ENCODE results near the gene OSBP2. TPM values are rescaled to one million over a fixed set of nuclear protein-coding genes. Genes with fewer than 3 reads are reported as not detected.
"Not testable (repeated sequence)": the region's sequence is repeated elsewhere in the genome, so short reads cannot be mapped to it uniquely, and the experiment has no call there.

OSBP2 gene
- total RNA-seq, 1 experiment from 2014 or later = 9.3 TPM

DNA sequence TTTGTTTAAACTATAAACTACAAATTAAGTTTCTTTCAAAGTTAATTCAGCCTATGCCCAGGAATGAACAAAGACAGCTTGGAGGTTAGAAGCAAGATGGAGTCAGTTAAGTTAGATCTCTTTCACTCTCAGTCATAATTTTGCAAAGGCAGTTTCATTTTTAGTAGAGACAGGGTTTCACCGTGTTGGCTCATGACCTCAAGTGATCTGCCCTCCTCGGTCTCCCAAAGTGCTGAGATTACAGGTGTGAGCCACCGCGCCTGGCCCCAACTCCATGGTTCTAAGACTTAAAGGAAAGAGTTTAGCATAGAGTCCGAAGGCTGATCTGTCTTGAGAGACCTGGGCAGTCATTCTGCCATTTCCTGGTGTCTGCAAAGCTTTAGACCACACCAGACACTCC lies 45.8 kb downstream of the OSBP2 start:
- not testable (repeated sequence) for DNase-seq

DNA sequence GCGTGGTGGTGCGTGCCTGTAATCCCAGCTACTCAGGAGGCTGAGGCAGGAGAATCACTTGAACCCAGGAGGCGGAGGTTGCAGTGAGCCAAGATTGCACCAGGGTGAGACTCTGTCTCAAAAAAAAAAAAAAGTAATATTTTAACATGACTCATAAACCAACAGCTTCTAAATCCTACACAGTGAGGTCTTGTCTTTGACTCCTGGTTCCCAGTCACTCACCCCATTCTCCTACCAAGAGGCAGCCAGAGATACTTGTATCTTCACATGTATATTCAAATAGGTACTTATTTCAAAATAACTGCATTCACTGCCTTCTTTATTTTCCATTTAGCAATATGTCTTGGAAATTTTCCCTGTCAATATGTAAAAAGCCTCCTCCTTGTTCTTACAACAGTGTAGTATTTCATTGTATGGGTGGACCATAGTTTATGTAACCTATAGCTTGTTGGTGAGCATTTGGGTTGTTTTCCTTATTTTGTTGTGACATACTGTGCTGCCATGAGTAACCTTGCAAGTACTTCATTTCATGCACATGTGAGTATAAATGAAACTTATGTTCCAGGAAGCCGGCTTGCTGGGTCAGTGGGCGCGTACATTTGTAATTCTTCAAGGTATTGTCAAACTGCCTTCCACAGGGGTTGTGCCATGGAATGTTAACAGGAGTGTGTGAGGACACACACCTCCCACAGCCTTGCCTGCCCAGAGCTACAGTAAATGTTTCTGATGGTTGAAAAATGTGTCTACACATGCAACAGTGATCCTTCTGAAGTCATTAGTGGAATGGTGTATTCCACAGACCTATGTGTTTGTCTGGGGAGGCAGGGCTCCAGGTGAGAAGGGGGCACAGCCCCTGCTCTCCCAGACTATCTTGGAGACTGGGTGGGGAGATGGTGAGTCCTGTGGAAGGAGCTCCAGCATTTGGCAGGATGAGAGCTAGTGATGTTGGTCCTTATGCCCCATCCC lies 47.9 kb downstream of the OSBP2 start:
- Histone ChIP-seq H3K27me3 (no peaks in the 10 kb centered on the region), H3K36me3 (peaks cover 7% of the 10 kb centered on the region), H3K4me3 (no peak overlapping the region), H3K9me3 (no peaks in the 10 kb centered on the region; the same call in 1 of the 2 replicates)
- no peak for DNase-seq

More for the DNA sequence above, 45.8 kb downstream of the OSBP2 start:
- H3K36me3 ChIP-seq, H3K9me3 ChIP-seq, H3K4me3 ChIP-seq, H3K27me3 ChIP-seq: not testable (repeated sequence)

DNA sequence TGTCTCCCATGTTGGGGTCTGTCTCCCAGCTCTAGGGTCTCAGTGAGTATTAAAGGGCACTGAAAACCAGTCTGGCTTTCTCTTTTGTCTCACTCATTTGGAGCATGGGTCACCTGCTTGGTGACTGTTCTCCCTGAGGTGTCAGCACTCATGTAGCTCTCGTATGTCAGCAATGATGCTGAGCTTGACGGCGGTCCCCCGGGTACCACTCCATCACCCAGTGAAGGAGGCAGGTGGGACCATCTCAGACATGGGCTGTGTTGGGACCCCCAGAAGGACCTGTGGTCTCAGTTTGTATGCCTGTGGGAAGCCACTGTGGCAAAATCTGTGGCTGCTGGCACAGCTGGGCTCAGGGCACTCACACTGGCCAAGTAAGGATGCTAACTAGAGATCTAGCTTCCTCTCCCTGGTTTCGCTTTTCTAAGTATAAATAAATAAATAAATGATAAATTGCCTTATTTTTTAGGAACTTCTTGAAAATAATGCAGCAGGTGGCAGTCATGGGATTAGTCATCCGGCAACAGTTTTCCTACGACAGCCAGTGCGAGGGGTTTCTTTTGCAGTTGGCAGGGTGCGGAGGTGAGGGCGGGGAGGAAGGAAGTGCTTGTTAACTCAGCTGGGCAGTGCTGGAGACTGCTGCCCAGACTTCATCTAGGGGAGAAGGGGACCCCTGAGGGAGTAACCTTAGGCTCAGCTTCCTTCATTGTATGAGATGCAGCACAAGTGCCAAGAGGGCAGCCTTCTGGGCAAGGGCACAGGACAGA lies 48.8 kb downstream of the OSBP2 start:
- H3K36me3 ChIP-seq = peaks cover 7% of the 10 kb centered on the region

DNA sequence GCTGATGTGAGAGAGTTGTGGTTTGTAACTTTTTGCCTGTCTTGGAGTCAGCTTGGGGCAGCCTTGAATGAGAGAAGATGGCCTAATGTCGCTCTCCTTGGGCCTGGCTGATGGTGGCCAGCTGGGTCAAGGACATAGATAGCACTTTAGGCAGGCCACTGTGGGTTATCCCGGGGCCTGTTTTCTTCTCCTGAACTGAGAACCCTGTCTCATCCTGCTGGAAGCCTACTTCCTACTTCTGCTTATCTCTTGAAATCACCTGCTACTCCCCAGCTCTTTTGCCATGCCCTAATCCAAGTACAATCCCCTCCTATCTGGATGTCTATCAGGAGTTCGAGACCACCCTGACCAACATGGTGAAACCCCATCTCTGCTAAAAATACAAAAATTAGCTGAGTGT lies 49.5 kb downstream of the OSBP2 start:
- Histone ChIP-seq H3K36me3 (peaks cover 7% of the 10 kb centered on the region), H3K9me3 (no peaks in the 10 kb centered on the region; the same call in 1 of the 2 replicates), H3K27me3 (no peaks in the 10 kb centered on the region), H3K4me3 (no peak overlapping the region)
- no peak for DNase-seq

More for the DNA sequence above, 48.8 kb downstream of the OSBP2 start:
- Histone ChIP-seq H3K9me3 (no peaks in the 10 kb centered on the region; the same call in 1 of the 2 replicates), H3K4me3 (no peak overlapping the region), H3K27me3 (no peaks in the 10 kb centered on the region)
- DNase-seq = no peak

DNA sequence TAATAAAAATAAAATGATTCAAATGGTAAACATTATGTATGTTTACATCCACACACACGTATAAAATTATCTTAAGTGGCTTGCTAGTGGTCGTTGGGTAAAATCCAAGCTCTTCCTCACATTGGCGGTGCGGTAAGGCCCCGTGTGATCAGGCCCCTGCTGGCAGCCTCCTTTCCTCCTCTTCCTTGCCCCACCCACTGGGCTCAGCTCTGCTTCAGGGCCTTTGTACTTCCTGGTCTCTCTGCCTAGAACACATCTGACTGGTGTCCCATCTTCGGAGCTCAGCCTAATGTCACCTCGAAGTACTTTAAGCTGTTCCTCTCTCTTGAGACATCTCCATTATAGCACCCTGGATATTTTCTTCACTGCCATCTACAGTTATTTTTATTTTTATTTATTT lies 52.8 kb downstream of the OSBP2 start:
- H3K9me3 ChIP-seq = no peaks in the 10 kb centered on the region
- no peaks in the 10 kb centered on the region for H3K27me3 ChIP-seq
- H3K4me3 ChIP-seq = no peak overlapping the region
- H3K36me3 ChIP-seq = peaks cover 4% of the 10 kb centered on the region; the same call in 1 of the 2 replicates
- peak; percentile 28 for DNase-seq

DNA sequence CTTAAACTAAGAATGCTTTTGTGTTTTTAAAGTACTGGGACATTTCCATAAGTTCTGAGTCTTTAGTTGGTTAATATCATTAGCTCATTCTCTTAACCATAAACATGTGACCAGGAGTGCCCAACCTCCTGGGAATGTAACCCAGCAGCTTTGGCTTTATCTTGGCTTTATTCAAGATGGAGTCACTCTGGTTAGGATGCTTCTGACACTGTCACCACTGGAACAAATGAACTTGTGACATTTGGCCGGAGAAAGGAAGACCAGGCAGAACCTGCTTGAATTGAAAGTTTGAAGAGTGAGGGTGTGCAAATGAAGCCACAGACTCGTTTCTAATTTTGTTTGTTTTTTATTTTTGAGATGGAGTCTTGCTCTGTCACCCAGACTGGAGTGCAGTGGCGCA lies 54.6 kb downstream of the OSBP2 start:
- no peaks in the 10 kb centered on the region for H3K27me3 ChIP-seq
- no peak overlapping the region for H3K4me3 ChIP-seq
- DNase-seq = no peak
- no peaks in the 10 kb centered on the region; the same call in 1 of the 2 replicates for H3K36me3 ChIP-seq
- H3K9me3 ChIP-seq = no peaks in the 10 kb centered on the region

DNA sequence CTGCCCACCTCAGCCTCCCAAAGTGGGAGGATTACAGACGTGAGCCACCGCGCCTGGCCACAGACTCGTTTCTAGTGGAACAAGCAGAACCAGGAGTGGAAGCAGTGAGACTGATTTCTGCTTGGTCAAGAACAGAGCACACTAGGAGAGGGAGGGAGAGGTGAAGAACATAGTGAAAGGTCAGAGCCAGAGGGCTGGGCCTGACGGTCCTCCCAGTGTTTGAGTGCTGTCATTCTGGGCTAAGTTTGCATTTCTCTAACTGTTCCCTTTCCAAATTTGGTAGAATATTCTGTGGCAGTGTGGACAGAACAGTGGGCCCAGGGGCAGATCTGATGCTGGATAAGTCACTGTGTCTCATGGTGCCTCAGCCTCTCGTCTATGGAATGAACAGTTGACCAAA lies 55.2 kb downstream of the OSBP2 start:
- Histone ChIP-seq H3K36me3 (no peaks in the 10 kb centered on the region; the same call in 1 of the 2 replicates), H3K27me3 (no peaks in the 10 kb centered on the region), H3K4me3 (no peak overlapping the region), H3K9me3 (no peaks in the 10 kb centered on the region)
- DNase-seq = no peak

DNA sequence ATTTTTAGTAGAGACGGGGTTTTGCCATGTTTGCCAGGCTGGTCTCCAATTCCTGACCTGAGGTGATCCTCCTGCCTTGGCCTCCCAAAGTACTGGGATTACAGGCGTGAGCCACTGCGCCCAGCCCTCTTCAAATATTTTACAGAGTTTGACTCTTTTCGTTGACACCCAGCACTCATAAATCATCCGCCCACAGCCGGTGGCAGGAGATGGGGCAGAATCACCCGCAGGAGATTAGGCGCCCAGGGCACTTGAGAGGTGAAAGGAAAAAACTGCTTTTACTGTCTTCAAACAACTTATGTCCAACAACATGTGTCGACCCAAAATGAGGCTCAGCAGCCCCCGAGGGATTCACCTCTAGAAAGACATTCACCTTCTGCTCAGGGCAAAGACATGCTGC lies 56.9 kb downstream of the OSBP2 start:
- Histone ChIP-seq H3K4me3 (no peak overlapping the region), H3K36me3 (no peaks in the 10 kb centered on the region; the same call in 1 of the 2 replicates), H3K9me3 (no peaks in the 10 kb centered on the region), H3K27me3 (no peaks in the 10 kb centered on the region)
- DNase-seq = no peak

DNA sequence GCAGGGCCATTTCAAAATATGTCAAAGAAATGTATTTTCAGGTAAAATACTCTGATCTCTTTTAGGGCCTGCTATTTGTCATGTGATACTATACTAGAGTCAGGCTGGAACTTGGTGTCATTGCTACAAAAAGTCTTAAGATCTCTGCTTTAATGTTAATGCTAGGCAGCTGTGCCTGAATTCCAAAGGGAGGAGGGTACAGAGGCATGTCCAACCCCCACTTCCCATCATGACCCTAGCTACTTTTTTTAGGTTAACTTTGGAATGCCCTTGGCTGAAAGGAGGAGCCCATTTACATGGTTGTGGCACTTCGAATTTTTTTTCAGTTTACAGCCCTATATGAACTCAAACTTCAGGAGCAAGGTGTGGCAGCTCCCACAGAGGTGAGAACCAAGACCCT lies 58.1 kb downstream of the OSBP2 start:
- Histone ChIP-seq H3K36me3 (no peaks in the 10 kb centered on the region; the same call in 1 of the 2 replicates), H3K9me3 (no peaks in the 10 kb centered on the region), H3K4me3 (no peak overlapping the region), H3K27me3 (no peaks in the 10 kb centered on the region)
- DNase-seq = no peak

DNA sequence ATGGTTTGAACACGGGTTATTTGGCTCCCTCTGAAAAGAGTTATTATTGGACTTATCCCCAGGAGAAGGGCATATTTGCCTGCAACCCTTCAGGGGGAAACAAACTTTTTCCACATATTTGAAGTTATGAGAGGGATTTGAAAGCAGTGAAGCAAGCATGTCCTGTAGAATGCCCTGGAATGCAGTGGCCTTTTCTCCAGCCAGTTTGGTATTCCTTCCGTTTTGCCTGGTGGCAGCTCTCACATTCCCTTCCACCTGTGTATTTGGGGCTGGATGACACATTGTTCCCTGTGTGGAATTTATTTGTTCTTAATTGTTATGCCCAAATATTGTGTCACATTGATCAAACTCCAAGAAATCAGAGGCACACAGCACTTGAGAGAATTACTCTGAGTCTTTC lies 59.0 kb downstream of the OSBP2 start:
- Histone ChIP-seq H3K4me3 (no peak overlapping the region), H3K36me3 (no peaks in the 10 kb centered on the region; the same call in 1 of the 2 replicates)
- no peak for DNase-seq

DNA sequence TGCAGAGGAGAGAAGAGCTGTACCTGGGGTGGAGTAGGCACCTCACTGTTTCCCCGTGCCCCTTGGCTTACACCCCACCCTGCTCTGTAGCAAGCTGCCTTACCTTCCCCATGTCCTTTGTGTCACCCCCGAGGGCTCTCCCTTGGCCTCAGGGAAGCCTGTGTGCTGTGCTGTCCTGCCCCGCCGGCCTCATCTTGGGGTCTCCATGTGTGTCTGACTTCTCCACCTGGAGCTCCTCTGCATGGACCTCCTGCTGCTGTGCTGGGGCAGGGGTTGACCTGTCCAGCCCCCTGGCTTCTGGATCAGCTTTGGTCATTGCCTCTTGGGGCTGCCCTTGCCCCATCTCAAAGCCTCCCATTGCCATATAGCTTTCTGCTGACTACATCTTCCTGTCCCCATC lies 59.8 kb downstream of the OSBP2 start:
- H3K4me3 ChIP-seq = no peak overlapping the region
- no peaks in the 10 kb centered on the region for H3K27me3 ChIP-seq
- H3K9me3 ChIP-seq = no peaks in the 10 kb centered on the region

More for the DNA sequence above, 59.0 kb downstream of the OSBP2 start:
- no peaks in the 10 kb centered on the region for H3K27me3 ChIP-seq
- H3K9me3 ChIP-seq = no peaks in the 10 kb centered on the region

DNA sequence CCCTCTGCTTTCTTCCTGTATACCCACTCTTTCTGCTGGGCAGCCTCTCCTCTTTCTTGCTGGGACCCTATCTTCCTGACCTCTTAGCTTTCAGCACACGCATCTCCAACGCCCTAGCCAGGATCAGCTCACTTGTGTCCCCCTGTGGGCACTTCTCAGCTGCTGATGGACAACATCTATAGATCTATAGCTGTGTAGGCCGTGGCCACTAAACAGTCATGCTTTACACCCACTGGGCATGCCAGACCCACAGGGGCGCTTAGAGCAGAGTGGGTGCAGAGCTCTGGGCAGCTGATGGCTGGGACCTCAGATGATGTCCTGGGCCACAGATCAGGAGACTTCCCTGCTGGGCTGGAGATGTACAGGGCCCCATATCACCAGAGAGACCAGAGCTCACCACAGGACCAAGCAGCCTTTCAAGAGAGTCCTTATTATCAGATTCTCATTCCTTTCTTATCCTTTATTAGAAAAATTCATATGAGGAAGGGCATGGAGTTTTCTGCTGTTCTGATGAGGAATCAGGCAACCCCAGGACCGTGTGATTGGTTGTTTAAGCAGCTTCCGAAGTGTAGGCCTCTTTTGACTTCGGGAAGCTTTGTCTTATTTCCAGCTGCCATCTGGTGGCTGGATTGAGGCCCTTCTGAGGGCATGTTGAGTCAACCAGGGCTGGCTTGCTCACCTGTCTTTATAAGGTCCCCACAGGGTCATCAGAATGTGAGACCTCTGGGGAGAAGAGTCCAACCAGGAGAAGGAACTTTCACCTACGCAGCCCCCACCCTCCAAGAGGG lies 60.5 kb downstream of the OSBP2 start:
- peak; percentile 44 for DNase-seq
- Histone ChIP-seq H3K27me3 (no peaks in the 10 kb centered on the region), H3K9me3 (no peaks in the 10 kb centered on the region), H3K4me3 (no peak overlapping the region), H3K36me3 (no peaks in the 10 kb centered on the region; the same call in 1 of the 2 replicates)

More for the DNA sequence above, 59.8 kb downstream of the OSBP2 start:
- H3K36me3 ChIP-seq = no peaks in the 10 kb centered on the region; the same call in 1 of the 2 replicates
- no peak for DNase-seq

DNA sequence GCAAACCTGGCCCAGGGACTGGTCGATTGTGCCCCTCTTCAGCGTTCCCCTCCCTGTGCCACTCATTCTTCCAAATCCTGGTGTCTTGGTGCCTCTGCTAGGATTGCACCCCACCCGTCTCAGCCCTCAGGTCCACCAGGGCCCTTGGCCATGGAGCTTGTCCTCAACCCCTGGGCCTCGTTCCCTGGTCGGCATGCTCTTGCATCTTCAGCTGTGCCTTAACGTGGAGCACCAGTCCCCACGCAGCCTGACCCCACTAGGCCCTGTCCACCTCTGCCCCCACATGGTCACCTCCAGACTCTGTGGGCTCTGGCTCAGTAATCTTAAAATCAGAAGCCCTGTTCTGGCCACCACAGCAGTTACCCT lies 61.1 kb downstream of the OSBP2 start:
- no peaks in the 10 kb centered on the region for H3K9me3 ChIP-seq
- no peaks in the 10 kb centered on the region; the same call in 1 of the 2 replicates for H3K36me3 ChIP-seq
- H3K27me3 ChIP-seq = no peaks in the 10 kb centered on the region
- no peak for DNase-seq
- H3K4me3 ChIP-seq = no peak overlapping the region

DNA sequence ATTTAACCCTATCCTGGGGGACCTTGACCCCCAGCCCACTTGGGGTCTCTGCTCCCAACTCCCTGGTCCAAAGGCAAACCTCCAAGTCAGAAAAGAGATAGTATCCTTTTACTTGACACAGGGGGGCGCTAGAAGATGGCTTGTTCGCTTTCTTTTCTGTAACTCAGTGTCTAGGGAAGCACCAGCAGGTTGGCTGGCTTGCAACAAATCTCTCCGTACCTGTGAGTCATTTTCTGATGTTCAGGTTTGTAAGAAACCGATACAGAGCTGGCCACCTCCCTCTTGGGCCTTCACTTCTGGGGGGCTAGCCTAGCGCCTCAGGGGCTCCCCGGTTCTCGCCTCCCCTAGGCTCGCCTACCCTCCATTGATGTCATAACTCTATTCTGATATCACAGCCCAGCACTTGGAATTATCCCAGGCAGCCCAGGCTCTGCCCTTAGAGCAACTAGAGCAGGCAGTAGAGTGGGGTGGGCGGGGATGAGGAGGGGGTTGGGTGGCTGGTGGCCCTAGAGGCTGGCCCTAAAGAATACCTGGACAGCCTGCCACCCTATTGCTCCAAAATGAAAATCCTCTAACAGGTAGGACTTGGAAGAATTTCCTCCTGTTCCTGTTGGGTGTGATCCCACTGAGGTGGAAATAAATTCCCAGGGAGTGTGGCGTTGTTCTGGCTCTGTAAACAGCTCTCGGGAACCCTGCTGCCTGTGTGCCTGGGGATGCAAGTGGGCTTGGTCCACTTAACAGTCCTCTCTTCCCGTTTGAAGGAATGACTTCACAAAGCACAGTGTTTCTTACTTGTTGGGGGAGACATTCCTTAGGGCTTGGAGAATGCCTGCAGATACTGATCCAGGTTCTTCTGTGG lies 69.4 kb downstream of the OSBP2 start:
- Histone ChIP-seq H3K27me3 (no peaks in the 10 kb centered on the region), H3K36me3 (no peaks in the 10 kb centered on the region), H3K4me3 (no peak overlapping the region), H3K9me3 (no peaks in the 10 kb centered on the region)
- DNase-seq = peak; percentile 65

DNA sequence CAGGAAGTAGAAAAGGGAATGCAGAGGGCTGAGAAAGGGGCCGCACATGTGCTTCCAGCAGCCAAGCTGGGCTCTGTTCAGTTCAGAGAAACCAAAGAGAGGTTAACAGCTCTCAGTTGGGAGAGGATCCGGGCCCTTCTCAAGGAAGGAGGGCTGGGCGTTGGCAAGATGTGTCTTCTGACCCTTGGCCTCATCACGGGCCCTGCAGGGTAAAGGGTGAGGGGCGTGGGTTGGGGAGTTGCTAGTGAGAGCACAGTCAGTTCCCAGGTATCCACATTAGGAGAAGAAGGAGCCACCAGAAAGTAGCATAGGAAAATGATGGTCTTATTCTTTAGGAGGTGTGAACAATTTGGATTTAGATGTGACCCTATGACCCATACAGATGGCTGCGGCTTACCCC lies 73.0 kb downstream of the OSBP2 start:
- Histone ChIP-seq H3K36me3 (no peaks in the 10 kb centered on the region), H3K4me3 (no peak overlapping the region), H3K27me3 (no peaks in the 10 kb centered on the region), H3K9me3 (no peaks in the 10 kb centered on the region)
- DNase-seq = no peak

DNA sequence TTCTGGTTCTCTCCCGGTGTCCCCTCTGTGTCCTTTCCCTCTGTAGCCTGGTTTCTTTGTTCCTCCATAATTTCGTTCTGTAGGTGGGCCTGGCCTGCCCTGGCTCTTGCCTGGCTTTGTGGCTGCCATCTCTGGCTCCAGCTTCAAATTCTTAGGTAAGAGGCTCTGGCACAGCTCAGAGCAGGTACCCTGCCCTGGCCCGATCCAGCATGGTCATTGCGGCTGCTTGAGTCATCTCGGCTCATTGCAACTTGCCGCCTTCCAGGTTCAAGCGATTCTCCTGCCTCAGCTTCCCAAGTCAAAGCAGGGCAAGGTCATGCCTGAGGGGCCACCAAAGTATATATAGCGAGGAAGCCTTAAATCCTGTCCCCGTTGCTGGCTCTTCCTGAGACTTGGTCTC lies 76.0 kb downstream of the OSBP2 start:
- no peaks in the 10 kb centered on the region for H3K36me3 ChIP-seq
- H3K4me3 ChIP-seq = no peak overlapping the region
- no peaks in the 10 kb centered on the region for H3K27me3 ChIP-seq
- H3K9me3 ChIP-seq = no peaks in the 10 kb centered on the region
- DNase-seq = no peak

Data from MG63 (cell line).